GM21390 (cell line): ENCODE data around the gene NBAS.

Source experiments
- ATAC-seq: cut with Tn5 transposase; IDR thresholded peaks from one replicate; pipeline ENCODE4 v1.9.1; 2021; ENCODE audit not compliant: unreplicated experiment

Gene NBAS

GRCh38 chr2:15149063-15149462, 412.1 kb downstream of the NBAS start:
- no peak for ATAC-seq

DNA sequence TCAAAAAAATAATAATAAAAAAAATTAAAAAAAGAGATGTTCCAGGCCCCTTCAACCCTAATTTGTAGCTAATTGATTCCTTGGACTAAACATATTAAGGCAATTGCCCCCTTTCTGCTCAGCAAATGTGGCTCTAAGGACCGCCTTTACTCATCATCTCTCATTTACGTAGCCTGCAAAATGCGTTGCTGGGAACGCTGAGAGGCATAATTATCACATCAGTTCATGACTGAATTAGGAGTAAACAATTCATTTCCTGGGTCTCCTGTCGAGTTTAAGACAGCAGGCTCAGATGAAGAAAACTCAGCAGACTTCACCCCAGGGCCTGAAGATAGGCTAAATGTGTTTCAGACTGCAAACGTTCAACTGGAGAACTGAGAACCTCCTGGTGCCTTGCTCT, 413.5 kb downstream of the NBAS start:
- ATAC-seq: no peak

DNA sequence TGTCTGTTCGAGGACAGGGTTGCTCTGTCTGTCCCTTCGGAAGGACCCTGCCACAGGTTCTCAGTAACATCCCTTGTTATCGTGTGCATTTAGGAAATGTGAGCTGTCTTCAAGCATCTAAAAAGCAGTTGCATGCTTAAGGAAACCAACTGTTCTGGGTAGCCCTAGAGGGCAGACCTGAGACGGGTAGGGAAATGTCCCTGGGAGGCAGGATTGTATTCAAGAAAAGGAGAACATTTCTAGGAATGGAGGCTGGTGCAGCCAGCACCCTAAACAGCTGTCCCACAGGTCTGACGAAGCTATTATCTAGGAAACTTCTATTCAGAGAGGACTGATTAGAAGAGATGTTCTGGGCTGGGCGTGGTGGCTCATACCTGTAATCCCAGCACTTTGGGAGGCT, 414.2 kb downstream of the NBAS start:
- no peak for ATAC-seq

DNA sequence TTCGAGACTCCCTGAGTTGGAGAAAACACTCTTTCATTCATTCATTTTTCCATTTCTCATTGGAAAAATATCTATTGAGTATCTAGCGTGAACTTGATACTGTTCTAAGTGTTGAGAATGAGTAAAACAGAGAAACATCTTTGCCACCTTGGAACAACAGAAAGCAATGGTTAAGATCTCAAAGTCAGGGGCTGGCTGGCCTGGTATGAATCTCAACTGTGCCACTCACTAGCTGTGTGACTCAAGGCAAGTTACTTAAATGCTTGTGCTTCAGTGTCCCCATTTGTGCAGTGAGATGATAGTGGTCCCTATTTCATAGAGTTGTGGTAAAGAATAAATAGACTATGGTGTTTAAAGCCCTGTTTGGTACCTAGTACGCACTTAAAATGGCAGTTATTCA, 415.2 kb downstream of the NBAS start:
- no peak for ATAC-seq

GRCh38 chr2:15145046-15145817, 415.9 kb downstream of the NBAS start:
- ATAC-seq: no peak

DNA sequence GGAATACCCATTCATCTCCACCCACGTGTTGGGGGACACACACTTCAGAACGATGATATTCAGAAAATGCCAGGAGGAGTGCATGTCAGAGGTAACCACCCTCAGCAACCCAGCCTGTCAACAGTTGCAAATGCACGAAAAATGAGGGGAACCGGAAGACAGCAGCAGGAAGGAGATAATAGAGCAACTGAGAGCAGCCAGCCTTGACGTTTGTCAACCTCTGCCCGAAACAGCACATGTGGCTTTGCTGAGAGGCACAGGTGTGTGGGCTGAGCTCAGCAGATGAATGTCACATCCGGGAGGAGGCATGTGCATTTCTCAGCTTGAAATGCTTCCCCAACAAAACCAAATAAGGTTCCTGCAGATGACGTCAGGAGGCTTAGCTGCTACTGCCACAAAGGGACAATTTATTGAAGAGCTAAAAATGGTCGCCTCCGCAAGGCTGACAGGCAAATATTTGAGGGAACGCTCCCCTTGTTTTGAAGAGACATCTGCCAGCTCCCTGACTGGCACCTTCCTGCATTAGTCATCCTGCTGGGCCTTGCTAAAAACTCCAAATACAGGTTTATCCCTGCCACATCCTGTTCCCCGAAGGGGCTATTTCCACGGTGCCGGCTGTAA, 419.0 kb downstream of the NBAS start:
- ATAC-seq: peak; percentile 100

GRCh38 chr2:15141211-15141610, 419.9 kb downstream of the NBAS start:
- ATAC-seq: no peak

DNA sequence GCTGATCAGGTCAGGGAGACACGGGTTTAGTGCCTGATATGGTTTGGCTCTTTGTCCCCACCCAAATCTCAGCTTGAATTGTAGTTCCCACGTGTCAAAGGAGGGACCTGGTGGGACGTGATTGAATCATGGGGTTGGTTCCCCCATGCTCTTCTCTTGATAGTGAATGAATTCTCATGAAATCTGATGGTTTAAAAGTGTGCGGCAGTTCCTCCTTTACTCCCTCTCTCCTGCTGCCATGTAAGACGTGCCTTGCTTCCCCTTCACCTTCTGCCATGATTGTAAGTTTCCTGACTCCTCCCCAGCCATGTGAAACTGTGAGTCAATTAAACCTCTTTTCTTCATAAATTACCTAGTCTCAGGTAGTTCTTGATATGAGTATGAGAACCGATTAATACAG, 424.5 kb downstream of the NBAS start:
- no peak for ATAC-seq

GRCh38 chr2:15134957-15135356, 426.2 kb downstream of the NBAS start:
- ATAC-seq: no peak

- no peak for ATAC-seq
Measured at GRCh38 chr2:15133461-15133860, 427.7 kb downstream of the NBAS start.

GRCh38 chr2:15128846-15129245, 432.3 kb downstream of the NBAS start:
- no peak for ATAC-seq

DNA sequence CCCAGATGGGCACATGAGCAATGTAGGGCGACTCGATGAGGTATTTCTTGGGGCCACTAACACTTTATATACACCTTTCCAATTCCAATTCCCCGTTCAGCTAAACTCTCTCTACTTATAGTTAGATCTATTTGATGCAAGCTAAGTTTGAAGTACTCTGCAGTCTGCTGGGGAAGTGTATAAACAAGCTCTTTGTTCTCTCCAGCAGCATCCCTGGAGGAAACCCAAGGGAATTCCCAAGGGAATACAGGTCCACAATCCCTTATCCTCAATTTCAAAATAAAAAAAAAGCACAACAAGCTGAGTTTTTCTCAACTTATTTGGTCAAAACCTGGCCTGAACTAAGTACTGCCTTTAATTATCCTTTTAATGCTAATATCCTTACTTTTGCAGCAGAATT, 433.3 kb downstream of the NBAS start:
- ATAC-seq: no peak

DNA sequence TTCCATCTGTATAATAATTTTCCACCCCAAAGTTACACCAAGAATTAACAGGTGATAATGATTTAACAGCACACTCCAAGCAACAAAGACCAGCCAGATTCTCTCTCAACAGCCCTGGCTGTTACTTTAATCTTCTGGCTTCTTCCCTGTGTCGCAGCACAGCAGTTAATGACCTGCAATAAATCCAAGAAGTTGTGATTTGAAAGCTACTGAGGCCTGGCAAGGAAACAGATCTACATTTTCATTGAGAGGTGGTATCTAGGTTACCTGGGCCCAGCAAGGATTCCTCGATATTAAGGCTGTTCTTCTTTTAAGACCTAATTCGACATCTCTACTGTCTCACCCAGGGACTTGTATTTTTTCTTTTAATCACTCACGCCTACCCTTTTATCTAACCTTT, 433.8 kb downstream of the NBAS start:
- no peak for ATAC-seq

DNA sequence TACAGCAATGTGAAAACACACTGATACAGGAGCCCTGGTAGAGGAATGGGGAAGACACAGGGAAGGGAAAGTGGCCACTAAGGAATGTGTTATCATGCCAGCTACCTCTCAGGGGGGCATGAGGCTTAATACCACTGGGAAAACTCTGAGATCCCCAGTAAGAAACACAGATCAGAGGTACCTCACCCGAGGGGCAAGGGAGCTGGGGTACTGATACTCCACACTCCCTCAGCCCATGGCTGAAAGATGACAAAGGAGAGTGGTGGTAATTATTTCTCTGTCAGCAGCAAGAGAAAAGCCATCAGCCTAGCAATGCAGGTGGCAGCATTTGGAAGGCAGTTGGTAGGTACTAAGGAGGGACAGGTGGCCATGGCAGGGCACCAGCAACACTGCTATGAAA, 434.8 kb downstream of the NBAS start:
- ATAC-seq: no peak

DNA sequence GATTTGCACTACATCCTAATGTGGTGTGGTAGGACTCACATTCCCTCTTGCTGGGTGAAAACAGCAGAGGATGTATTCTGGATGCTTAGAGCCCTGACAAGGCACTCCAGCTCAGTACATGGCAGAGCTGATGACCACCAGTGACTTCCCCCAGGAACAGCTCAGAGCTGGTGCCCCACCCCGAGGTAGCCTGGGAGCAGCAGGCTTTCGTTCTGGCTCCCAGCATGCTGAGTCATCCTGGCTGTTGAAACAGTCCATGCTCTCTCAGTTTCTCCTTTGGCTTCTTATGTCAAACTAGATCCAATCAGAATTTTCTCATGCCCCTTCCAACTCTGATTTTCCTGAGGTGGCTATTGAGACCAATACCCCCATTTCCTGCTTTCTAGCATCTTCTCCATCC, 438.2 kb downstream of the NBAS start:
- no peak for ATAC-seq

DNA sequence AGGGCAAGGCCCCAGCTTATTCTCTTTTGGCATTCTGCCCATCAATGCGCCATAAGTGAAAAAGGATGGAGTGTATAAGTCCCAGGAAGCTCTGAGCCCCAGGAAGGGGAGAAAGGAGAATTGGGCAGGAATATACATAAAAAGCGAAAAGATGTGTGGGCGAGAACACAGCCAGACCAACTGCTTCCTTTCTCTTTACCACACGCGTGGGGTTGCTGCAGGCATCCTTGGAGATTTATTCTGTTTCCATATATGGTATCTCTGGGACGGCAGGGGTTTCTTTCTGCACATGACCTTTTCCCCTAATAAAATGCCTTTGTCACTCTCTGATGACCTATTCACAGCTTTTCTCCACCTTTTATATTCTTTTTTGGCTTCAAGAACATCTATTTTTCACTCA, 440.5 kb downstream of the NBAS start:
- no peak for ATAC-seq

GRCh38 chr2:15119722-15120175, 441.4 kb downstream of the NBAS start:
- ATAC-seq: no peak

DNA sequence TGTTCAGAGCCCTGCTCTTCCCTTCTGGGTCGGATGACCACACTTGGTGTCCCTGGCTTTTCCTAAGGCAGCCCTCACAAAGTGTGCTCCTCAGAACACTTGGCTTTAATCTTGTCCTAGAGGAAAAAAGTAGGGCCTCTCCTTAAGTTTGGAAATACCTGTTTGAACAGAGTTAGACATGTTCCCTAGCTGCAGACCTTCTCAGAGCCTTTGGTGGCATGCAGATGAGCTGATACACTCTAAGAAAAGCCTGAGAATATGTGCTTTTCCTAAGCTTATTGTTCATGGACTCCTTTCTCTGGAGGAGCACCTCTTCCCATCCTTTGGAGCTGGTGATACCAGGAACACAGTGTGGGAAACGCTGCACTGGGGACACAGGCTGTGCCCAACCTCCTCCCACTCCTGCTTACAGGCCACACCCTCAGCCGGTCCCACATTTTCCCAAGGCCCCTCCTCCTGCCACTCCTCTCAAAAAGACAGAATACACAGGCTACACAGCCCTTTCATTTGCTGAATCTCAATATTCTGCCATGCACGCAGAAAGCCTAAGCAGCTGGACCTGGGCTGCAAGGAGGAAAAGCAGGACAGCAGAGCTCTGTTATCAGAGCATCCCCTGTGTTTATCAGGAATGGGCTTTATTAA, 443.6 kb downstream of the NBAS start:
- ATAC-seq: no peak
